BE2C (cell line): Measurements from ENCODE around the gene ARID3A.

ENCODE experiments used
- DNase-seq: peaks from one replicate; pipeline ENCODE4 v3.0.0-alpha.2; 2020
- H3K27me3 ChIP-seq: fragments of 250-450 bp; sonication (Bioruptor Pico); 2 replicates; pipeline ENCODE4 v1.5.1; 2020; ENCODE audit warnings: mild to moderate bottlenecking
- H3K36me3 ChIP-seq: fragments of 250-450 bp; sonication (Bioruptor Pico); 2 replicates; pipeline ENCODE4 v1.5.1; 2020; ENCODE audit warnings: mild to moderate bottlenecking
- H3K4me1 ChIP-seq: fragments of 250-450 bp; sonication (Bioruptor Pico); 2 replicates; pipeline ENCODE4 v1.5.1; 2020
- H3K4me3 ChIP-seq: 2 replicates; pipeline ENCODE4 v1.5.1; 2011; ENCODE audit warnings: low read depth, low read length
- H3K9me3 ChIP-seq: fragments of 250-450 bp; sonication (Bioruptor Pico); 2 replicates; pipeline ENCODE4 v1.5.1; 2020
- CTCF ChIP-seq: IDR thresholded peaks from 2 replicates; pipeline ENCODE4 v1.5.1; 2012; ENCODE audit warnings: mild to moderate bottlenecking, low read depth, low read length

The ARID3A gene

GRCh38 chr19:977058-977464 is 51.2 kb downstream of the ARID3A start:
- no peak overlapping the region for H3K4me3 ChIP-seq
- H3K36me3 ChIP-seq: no peaks in the 10 kb centered on the region
- TF ChIP-seq CTCF: no peak
- DNase-seq: peak; percentile 20
- H3K9me3 ChIP-seq: no peaks in the 10 kb centered on the region
- no peaks in the 10 kb centered on the region for H3K4me1 ChIP-seq
- no peaks in the 10 kb centered on the region for H3K27me3 ChIP-seq

- Histone ChIP-seq H3K4me3 (no peak overlapping the region), H3K36me3 (no peaks in the 10 kb centered on the region), H3K27me3 (no peaks in the 10 kb centered on the region), H3K4me1 (no peaks in the 10 kb centered on the region), H3K9me3 (no peaks in the 10 kb centered on the region)
- peak; percentile 9 for DNase-seq
- no peak for TF ChIP-seq CTCF
These were observed 53.5 kb downstream of the ARID3A start for GRCh38 chr19:979318-979741.

- Histone ChIP-seq H3K27me3 (no peaks in the 10 kb centered on the region), H3K4me3 (no peak overlapping the region), H3K9me3 (no peaks in the 10 kb centered on the region), H3K36me3 (no peaks in the 10 kb centered on the region; the same call in 1 of the 2 replicates), H3K4me1 (no peaks in the 10 kb centered on the region)
- no peak for TF ChIP-seq CTCF
- peak; percentile 16 for DNase-seq
These were observed 54.5 kb downstream of the ARID3A start for GRCh38 chr19:980133-980998.

GRCh38 chr19:982567-983170 is 56.8 kb downstream of the ARID3A start:
- H3K27me3 ChIP-seq: no peaks in the 10 kb centered on the region
- TF ChIP-seq CTCF: peak; percentile 52; the same call in 1 of the 2 replicates
- peak overlapping the region; percentile 34 for H3K4me3 ChIP-seq
- no peaks in the 10 kb centered on the region for H3K4me1 ChIP-seq
- H3K36me3 ChIP-seq: peaks cover 13% of the 10 kb centered on the region
- peak; percentile 84 for DNase-seq
- no peaks in the 10 kb centered on the region for H3K9me3 ChIP-seq

GRCh38 chr19:984165-984967 is 58.5 kb downstream of the ARID3A start, which contains the start of gene WDR18:
TSS of gene WDR18 (plus strand) at chr19:984345. CDS start at chr19:984354, 9 bp downstream.
- H3K9me3 ChIP-seq: no peaks in the 10 kb centered on the region
- peak within 1 kb of the TSS; percentile 95 for H3K4me3 ChIP-seq
- H3K36me3 ChIP-seq: peaks cover 18% of the 10 kb centered on the region
- TF ChIP-seq CTCF: no peak
- no peaks in the 10 kb centered on the region for H3K27me3 ChIP-seq
- DNase-seq: peak; percentile 95
- H3K4me1 ChIP-seq: no peaks in the 10 kb centered on the region
